Activated T-cell treated with anti-CD3 and anti-CD28 coated beads, Interleukin-2, amount 50 U/mL, for 4 hours (primary cell): ENCODE data around the gene MROH8. TPM values are rescaled to one million over a fixed set of nuclear protein-coding genes. Genes with fewer than 3 reads are reported as not detected.

Source experiments
- ATAC-seq, 2 donors: fragments of 200-7000 bp; cut with Tn5 transposase; one replicate each; pipeline ENCODE4 v1.10.0; 2021
- DNase-seq: peaks from one replicate; pipeline ENCODE4 v3.0.0-alpha.2; 2020
- H3K27me3 Mint-ChIP-seq: one replicate; pipeline ENCODE4 v1.8.0; 2021; ENCODE audit warnings: low read depth, mixed read lengths
- H3K36me3 Mint-ChIP-seq: one replicate; pipeline ENCODE4 v1.8.0; 2022; ENCODE audit warnings: mixed read lengths; ENCODE audit not compliant: insufficient read depth
- H3K4me1 Mint-ChIP-seq: one replicate; pipeline ENCODE4 v1.8.0; 2021; ENCODE audit warnings: low read depth, mixed read lengths
- H3K4me3 Mint-ChIP-seq: one replicate; pipeline ENCODE4 v1.8.0; 2021; ENCODE audit warnings: mild to moderate bottlenecking, moderate library complexity, mixed read lengths
- H3K9me3 Mint-ChIP-seq: one replicate; pipeline ENCODE4 v1.8.0; 2021; ENCODE audit warnings: mixed read lengths
- total RNA-seq, 3 donors: library from RNA; stranded (reverse); gene quantifications; one replicate each; pipeline ENCODE4 v1.2.1, GENCODE V29; 2021

Gene MROH8
- total RNA-seq, 3 donors from 2014 or later: 0.30 to 0.61 (median 0.51) TPM

- Mint-ChIP-seq H3K36me3 (peaks cover 19% of the 10 kb centered on the region), H3K4me1 (peaks cover 9% of the 10 kb centered on the region), H3K4me3 (no peak overlapping the region), H3K27me3 (no peaks in the 10 kb centered on the region), H3K9me3 (no peaks in the 10 kb centered on the region)
- ATAC-seq: no peak
- DNase-seq: no peak
Observed at GRCh38 chr20:37066168-37066567, 113.2 kb downstream of the MROH8 start.

- no peak for ATAC-seq
- Mint-ChIP-seq H3K36me3 (peaks cover 51% of the 10 kb centered on the region), H3K4me3 (no peak overlapping the region), H3K9me3 (no peaks in the 10 kb centered on the region), H3K4me1 (no peaks in the 10 kb centered on the region), H3K27me3 (no peaks in the 10 kb centered on the region)
- no peak for DNase-seq
Observed at GRCh38 chr20:37055276-37055675, 124.1 kb downstream of the MROH8 start.

- Mint-ChIP-seq H3K36me3 (peaks cover 47% of the 10 kb centered on the region), H3K4me3 (no peak overlapping the region), H3K9me3 (no peaks in the 10 kb centered on the region), H3K4me1 (no peaks in the 10 kb centered on the region), H3K27me3 (no peaks in the 10 kb centered on the region)
- DNase-seq (no peak), ATAC-seq (no peak)
Observed at GRCh38 chr20:37053230-37053950, 126.0 kb downstream of the MROH8 start.

Other genes with a start within 250 kb of the MROH8 start
- gene SAMHD1, start 227.8 kb downstream of the MROH8 start, total RNA-seq: 10 to 100 TPM; 30.8 to 36.1 (median 32.3) TPM
- 10 to 100 TPM; 53.9 to 57.2 (median 54.2) TPM for gene RBL1, start 83.6 kb downstream of the MROH8 start, total RNA-seq
- gene RPN2, start 218 bp downstream of the MROH8 start, total RNA-seq: 100 to 1,000 TPM; 186 to 199 (median 188) TPM
- not detected for gene GHRH, start 82.3 kb upstream of the MROH8 start, total RNA-seq
- gene MANBAL, start 110.1 kb upstream of the MROH8 start, total RNA-seq: 10 to 100 TPM; 15.3 to 16.6 (median 15.7) TPM
- 1 to 10 TPM; 2.8 to 4.7 (median 3.8) TPM for gene SRC, start 166.6 kb upstream of the MROH8 start, total RNA-seq